Urothelium cell line (cell line): ENCODE results near the gene MPC2.
"Not testable (repeated sequence)": the region's sequence is repeated elsewhere in the genome, so short reads cannot be mapped to it uniquely, and the experiment has no call there.

Experiments used
- DNase-seq: peaks from one replicate; pipeline ENCODE4 v3.0.0; 2011; ENCODE audit warnings: low spot score, mixed read lengths
- FAIRE-seq: peaks from 2 replicates; lab custom pipeline; 2011; peaks lifted over from hg19 to GRCh38; lab: Jason Lieb, UNC

Gene MPC2

GRCh38 chr1:167909691-167910180, 27.1 kb downstream of the MPC2 start:
- DNase-seq (no peak), FAIRE-seq (no peak)

DNA sequence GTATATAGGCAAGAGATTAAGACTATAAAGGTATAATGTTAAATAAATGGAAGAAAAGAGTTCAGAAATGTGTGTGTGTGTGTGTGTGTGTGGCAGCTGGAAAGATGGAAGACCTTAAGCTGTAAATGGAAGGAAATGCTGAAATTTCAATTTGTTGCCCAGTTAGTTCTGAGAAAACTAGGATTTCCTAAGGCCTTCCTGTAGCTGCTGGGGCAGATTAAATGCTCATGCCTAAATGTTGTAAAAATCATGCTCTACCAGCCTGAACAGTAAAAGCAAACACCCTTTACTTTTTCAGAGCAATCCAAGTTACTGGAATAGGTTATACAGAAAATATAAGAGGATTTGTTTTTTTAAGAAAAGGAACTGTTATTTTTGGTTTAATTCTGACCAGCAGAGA, 31.2 kb downstream of the MPC2 start:
- DNase-seq (no peak), FAIRE-seq (no peak)

GRCh38 chr1:167905182-167905581, 31.7 kb downstream of the MPC2 start:
- DNase-seq, result no peak
- FAIRE-seq, result no peak

DNA sequence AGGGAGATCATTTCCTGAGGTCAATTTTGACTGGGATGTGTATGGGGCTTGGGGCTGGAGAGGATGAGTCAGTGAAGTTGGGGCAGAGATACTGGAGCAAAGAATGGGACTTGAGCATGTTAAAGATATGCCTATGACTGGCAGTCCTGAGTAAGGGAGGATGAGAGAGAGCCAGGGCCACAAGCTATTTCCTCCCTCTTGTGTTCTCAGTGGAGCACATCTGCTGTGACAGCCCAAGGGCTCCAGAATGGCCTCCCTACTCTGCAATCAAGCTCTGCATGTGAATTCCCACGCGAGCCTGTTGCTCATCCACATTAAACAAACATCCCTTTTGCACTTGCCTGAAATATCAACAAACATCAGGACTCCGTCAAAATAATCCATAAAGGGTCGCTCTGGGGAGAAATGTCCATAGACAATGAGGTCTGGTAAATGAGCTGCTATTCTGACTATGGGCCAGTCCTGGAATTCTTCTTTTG, 32.2 kb downstream of the MPC2 start:
- no peak for DNase-seq
- no peak for FAIRE-seq

DNA sequence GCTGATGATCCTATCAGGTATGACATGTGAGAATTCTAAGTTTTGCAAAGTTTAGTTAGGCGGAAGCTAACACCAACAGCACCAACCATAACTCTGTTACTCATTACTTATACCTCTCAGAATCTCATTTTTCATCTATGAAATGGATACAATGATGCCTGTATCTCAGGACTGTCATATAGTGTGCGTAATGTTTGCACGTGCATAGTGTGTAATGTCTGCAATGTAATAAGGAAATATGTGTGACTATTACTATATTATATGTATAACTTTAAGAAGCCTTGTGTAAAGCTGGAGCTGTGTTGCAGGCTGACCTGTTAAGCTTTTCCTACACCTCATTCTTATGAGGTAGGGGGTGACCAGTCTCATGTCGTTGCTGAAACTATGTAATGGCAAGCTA, 36.0 kb downstream of the MPC2 start:
- DNase-seq (no peak), FAIRE-seq (no peak)

GRCh38 chr1:167899253-167899681, 37.6 kb downstream of the MPC2 start:
- DNase-seq (no peak), FAIRE-seq (no peak)

DNA sequence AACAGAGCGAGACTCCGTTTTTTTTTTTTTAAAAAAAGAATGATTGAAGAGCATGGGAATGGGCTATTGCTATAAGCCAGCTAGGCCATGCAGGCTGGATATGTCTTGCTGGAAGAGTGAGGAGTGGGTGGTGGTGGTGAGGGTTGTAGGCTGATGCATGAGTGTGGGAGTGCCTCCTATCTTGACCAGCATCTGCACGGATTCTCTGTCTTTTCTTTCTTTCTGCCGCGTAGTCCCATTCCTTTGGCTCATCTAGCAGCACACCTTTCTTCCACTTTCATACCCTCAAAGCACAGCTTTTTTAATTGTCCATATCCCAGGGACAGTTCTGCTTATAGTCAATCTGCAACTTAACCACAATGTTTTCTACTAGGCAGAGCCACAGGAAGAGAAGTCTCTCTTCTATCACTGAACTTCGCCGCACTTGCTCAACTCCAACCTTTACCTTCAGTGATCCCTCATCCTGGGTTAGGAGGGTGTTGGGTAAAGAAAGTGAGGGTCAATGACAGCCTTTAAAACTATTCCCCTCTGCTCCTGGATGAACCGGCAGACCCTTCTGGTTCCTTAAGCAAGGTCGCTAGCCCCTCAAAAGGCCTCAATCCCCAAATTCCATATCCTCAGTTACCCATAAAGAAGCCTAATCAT, 38.2 kb downstream of the MPC2 start:
- FAIRE-seq, result no peak
- no peak for DNase-seq

- no peak for DNase-seq
- no peak for FAIRE-seq
These were observed 43.1 kb downstream of the MPC2 start for GRCh38 chr1:167893798-167894197.

GRCh38 chr1:167890400-167890799, 46.5 kb downstream of the MPC2 start:
- DNase-seq (no peak), FAIRE-seq (no peak)

GRCh38 chr1:167887187-167887586, 49.7 kb downstream of the MPC2 start:
- DNase-seq, FAIRE-seq: not testable (repeated sequence)

DNA sequence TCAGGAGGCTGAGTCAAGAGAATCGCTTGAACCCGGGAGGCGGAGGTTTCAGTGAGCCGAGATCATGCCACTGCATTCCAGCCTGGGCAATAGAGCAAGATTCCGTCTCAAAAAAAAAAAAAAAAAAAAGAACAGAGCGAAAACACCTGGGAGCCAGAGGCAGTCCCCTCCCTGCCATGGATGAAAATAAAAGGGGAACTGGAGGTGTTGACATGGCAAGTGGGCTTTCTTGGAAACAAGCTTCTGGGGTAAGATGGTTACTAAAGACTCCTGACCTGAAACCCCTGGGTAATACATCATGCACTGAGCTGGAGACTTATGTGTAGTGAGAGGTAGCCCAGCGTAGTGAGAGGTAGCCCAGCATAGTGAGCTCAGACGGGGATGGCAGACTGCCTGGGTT, 54.5 kb downstream of the MPC2 start:
- DNase-seq, result no peak
- FAIRE-seq, result no peak

- no peak for DNase-seq
- no peak for FAIRE-seq
These were observed 55.1 kb downstream of the MPC2 start for GRCh38 chr1:167881786-167882185.

DNA sequence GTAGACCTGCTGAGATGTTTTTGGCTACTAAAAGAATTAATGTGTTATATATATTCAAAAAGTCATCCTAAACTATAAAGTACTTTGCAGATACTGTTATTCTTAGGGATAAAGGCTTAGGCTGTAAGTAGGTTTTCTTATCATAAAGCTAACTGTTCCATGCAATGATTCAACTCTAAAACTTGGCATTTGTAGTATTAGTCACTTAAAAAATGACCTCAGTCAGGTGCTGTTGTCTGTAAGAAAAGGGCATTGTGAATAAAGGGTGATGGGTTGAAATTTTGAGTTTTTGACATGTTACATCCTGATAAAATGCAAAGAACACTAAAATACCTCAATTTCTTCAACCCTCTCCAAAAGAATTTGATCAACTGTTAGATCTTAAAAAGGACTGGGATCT, 55.8 kb downstream of the MPC2 start:
- DNase-seq (no peak), FAIRE-seq (no peak)

- DNase-seq (no peak), FAIRE-seq (no peak)
These were observed 56.3 kb downstream of the MPC2 start for GRCh38 chr1:167880580-167881021.

DNA sequence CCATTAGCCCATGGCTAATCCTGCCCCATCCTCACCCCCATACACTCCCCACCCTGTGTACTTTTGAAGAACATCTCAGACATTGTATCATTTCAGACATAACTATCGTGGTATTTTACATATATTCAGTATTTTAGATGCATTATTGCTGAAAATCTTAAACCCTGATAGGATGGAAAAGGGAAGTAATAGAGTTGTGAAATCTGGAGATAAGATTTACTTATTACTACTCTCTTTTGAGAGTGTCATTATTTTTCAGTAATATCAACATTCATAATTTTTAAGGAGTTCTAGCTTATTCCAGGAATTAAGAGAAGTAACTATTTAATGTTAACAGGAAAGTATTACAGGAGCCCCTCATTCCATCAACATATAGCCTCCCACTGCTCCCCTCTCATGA, 57.4 kb downstream of the MPC2 start:
- no peak for DNase-seq
- FAIRE-seq, result no peak

GRCh38 chr1:167878372-167879160, 58.3 kb downstream of the MPC2 start:
- DNase-seq (no peak), FAIRE-seq (no peak)

DNA sequence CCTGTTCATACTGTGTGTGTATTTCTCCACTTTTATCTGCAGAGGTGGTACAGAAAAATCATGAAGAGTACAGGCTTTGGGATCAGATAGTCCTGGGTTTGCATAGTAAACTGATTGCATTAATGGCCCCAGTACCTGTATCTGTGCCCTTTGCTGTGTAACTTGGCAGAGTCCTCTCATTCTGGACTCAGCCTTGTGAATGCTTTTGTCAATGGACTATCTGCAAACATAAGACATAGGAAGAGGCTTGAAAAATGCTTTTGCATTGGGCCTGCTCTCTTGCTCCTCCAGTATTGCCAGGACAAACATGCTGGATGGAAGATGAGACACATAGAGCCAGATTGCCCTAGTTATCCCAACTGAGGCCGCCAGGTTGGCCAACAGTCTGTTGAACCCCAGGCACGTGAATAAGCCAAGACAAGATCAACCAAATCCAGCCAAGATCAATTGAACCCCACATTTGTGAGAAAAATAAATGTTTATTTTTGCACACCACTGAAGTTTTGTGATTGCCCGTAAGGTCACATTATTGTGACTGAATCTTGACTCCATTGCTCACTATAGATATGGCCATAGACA, 60.2 kb downstream of the MPC2 start:
- no peak for DNase-seq
- FAIRE-seq, result no peak

- FAIRE-seq, result no peak
- no peak for DNase-seq
These were observed 65.5 kb downstream of the MPC2 start for GRCh38 chr1:167871331-167871730.

- not testable (repeated sequence) for FAIRE-seq, DNase-seq
These were observed 67.5 kb downstream of the MPC2 start for GRCh38 chr1:167869157-167870001.

DNA sequence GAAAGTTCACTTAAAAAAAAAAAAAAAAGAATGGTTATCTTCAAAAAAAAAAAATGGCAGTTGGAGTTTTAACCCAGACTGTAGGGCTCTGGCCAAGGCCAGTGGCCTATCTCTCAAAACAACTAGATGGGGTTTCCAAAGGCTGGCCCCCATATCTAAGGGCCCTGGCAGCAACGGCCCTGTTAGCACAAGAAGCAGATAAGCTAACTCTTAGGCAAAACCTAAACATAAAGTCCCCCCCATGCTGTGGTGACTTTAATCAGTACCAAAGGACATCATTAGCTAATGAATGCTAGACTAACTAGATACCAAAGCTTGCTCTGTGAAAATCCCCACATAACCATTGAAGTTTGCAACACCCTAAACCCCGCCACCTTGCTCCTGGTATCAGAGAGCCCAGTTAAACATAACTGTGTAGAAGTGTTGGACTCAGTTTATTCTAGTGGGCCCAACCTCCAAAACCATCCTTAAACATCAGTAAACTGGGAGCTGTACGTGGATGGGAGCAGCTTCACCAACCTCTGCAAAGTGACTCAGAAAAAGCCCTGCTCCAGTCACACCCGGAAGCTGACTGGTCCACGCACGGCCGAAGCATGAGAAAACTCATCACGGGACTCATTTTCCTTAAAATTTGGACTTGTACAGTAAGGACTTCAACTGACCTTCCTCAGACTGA, 70.0 kb downstream of the MPC2 start:
- FAIRE-seq, DNase-seq: not testable (repeated sequence)
